HG03025 (cell line): ENCODE data around the gene PHKB.
"Not testable (repeated sequence)": the region's sequence is repeated elsewhere in the genome, so short reads cannot be mapped to it uniquely, and the experiment has no call there.

Source experiments
- ATAC-seq: cut with Tn5 transposase; IDR thresholded peaks from one replicate; pipeline ENCODE4 v1.9.1; 2021; ENCODE audit warnings: mild to moderate bottlenecking, moderate library complexity; ENCODE audit not compliant: unreplicated experiment, low FRiP score

The PHKB gene

DNA sequence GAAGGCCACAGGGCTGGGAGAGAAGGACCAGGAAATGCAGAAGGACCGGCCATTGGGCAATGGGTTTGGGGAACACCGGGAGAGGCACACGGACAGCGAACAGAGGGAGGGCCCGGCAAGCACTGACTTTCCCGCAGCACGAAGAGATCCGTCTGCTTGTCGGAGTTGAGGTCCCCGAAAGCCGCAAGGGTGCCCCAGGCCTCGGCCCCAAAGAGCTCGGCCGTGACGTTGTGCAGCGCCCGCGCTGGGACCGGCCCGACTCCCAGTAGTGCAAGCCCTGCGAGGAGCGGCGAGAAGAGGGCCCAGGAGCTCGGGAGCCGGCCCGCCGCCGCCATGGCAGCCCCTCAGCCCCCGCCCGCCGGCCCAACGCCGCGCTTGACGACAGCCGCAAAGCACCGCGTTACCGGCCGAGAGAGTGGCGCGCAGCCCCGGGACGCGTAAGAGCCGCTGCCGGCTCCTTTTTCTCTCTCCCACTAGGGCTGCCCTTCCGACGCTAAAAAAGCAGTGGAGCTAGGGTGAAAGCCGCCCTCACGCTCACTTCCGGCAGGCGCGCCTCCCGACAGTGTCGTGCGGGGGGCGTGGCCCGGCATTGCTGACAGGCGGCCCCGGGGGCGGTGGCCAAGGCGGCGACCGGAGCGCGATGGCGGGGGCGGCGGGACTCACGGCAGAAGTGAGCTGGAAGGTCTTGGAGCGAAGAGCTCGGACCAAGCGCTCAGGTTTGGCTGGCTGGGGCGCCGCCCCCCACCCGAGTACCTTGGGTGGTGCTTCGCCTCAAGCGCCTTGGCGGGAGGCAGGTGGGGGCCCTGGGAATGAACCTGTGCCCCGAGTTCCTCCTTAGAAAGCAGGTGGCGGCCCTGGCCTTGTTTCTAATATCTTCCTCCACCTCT, at the start of gene PHKB, which contains the start of gene ITFG1:
TSS of gene PHKB (plus strand) at position 621 of the 887 bp plus-strand sequence. CDS start at position 641, 20 bp downstream.
TSS of gene ITFG1 (minus strand) at position 353 of the 887 bp plus-strand sequence. CDS start at position 335, 18 bp downstream.
- ATAC-seq: peak; percentile 73

DNA sequence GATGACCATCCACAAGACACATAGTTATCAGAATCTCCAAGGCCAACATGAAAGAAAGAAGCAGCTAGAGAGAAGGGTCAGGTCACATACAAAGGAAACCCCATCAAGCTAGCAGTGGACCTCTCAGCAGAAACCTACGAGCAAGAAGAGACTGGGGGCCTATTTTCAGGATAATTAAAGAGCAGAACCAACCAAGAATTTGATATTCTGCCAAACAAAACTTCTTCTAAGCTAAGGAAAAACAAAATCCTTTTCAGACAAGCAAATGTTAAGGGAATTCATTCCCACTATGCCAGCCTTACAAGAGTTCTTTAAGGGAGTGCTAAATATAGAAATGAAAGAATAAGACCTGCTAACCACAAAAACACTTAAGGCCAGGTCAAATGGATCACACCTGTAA, 48.1 kb upstream of the PHKB start:
- ATAC-seq: no peak

DNA sequence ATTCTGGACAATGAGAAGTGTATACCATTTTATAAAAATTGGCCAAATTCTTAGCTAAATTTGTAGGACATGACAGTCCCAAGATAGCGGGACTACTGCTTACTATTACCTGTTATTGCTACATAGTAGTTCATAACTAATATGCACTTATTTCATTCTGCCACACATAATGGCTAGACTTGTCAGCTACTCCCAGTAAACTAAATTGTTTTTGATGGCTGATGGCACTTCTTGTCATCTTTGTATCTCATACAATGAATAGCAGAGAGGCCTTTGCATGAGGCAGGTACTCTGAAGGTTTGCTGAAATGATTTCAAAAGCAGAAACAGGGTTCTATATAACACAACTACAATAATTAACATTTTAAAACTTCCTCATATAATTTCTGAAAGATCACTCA, 44.3 kb upstream of the PHKB start:
- no peak for ATAC-seq

DNA sequence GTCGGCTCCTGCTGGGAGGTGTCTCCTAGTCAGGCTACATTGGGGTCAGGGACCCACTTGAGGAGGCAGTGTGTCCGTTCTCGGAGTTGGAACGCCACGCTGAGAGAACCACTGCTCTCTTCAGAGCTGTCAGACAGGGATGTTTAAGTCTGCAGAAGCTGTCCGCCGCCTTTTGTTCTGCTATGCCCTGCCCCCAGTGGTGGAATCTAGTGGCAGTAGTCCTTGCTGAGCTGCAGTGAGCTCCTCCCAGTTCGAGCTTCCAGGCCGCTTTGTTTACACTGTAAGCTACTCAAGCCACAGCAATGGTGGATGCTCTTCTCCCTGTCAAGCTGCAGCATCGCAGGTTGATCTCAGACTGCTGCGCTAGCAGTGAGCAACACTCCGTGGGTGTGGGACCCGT, 36.3 kb upstream of the PHKB start:
- no peak for ATAC-seq

DNA sequence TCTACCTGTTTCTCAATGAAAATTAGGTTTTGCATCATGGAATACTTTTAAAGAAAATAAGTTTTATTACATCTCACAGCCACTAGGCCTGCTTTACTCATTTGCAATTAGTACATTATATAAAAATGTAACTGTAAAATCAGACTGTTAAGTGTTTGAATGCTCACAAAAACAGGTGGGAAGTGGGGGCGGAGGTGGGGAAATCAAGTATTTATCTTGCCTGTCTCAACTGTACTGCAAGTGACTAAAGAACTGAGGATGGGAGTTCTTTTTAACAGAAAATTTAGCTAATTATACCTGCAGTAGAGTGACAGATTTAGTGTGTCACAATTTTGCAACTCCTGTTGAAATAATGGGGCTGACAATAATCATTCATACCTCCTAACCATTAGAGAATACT, 34.3 kb upstream of the PHKB start:
- ATAC-seq: no peak

DNA sequence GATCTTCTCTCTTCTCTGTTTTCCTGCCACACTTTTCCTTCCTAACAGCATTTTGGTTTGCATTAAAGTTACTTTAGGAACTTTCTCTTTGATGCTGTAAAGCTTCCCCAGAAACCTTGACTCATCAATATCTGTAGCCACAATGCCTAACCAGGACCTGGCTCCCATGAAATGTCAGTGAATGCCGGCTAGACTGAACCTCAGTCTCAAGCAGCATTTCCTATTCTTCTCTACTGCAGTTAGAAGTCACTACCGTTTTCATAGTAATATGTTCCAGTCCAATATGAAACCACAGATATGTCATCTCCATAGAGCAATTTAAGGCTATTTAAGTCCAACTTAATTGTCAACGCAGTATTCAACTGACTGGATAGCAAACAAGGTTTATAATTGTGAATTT, 29.2 kb upstream of the PHKB start:
- ATAC-seq: no peak

DNA sequence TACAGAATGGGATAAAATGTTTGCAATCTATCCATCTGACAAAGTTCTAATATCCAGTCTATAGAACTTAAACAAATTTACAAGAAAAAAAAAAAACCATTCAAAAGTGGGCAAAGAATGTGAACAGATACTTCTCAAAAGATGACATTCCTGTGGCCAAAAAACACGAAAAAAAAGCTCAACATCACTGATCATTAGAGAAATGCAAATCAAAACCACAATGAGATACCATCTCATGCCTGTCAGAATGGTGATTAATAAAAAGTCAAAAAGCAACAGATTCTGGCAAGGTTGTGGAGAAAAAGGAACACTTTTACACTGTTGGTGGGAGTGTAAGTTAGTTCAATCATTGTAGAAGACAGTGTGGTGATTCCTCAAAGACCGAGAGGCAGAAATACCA, 26.9 kb upstream of the PHKB start:
- not testable (repeated sequence) for ATAC-seq

DNA sequence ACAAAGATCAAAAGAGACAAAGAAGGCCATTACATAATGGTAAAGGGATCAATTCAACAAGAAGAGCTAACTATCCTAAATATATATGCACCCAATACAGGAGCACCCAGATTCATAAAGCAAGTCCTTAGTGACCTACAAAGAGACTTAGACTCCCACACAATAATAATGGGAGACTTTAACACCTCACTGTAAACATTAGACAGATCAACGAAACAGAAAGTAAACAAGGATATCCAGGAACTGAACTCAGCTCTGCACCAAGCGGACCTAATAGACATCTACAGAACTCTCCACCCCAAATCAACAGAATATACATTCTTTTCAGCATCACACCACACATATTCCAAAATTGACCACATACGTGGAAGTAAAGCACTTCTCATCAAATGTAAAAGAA, 21.1 kb upstream of the PHKB start:
- ATAC-seq: not testable (repeated sequence)

DNA sequence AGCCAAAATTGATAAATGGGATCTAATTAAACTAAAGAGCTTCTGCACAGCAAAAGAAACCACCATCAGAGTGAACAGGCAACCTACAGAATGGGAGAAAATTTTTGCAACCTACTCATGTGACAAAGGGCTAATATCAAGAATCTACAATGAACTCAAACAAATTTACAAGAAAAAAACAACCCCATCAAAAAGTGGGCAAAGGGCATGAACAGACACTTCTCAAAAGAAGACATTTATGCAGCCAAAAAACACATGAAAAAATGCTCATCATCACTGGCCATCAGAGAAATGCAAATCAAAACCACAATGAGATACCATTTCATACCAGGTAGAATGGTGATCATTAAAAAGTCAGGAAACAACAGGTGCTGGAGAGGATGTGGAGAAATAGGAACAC, 18.2 kb upstream of the PHKB start:
- not testable (repeated sequence) for ATAC-seq

DNA sequence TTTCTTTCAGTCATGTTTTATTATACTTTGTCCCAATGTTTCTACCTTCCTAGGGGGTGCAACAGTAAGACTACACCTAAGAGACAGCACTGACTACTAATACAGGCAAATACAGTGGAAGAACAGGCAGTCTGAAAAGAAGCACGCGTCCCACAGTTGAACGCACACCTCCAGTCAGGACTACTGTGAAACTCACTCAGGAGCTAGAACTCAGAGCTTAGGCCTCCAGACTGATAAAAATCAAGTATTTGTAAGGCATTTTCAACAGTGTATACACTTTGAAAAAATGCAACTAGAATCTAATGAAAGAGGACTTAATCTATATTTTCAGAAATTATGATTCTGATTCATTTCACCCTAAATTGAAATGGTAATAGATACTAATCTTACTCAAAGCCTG, 14.7 kb upstream of the PHKB start:
- no peak for ATAC-seq

DNA sequence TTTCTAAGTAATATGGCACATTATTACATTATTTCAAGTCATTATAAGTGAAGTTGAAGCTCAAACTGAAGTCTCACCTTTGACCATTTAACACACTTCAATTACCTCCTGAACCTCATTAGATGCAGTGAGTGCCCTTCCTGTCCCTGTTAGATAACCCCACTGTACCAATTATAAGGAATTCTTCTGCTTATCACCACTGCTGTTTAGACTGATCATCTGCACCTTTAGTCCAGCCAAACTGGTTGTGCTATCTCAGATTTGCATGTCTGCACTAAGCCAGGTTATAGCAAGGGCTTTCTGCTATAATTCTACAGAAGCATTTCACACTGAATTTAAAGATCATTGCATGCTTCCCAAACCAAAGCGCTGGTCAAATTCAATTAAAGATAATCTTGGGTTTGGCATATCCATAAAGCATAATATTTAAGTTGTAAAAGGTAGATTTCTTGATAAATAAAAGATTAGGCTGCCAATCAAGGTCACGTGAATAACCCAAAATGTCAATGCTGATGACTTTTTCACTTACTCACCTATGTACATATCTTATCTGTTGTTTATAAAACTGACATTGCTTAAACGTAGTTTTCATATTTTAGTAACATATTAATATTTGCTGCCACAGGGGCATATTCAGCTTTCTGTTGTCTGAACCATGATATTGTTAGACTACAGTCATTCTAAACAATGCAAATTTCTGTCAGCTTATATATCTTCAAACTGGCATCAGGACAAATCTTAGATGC, 12.1 kb upstream of the PHKB start:
- no peak for ATAC-seq

DNA sequence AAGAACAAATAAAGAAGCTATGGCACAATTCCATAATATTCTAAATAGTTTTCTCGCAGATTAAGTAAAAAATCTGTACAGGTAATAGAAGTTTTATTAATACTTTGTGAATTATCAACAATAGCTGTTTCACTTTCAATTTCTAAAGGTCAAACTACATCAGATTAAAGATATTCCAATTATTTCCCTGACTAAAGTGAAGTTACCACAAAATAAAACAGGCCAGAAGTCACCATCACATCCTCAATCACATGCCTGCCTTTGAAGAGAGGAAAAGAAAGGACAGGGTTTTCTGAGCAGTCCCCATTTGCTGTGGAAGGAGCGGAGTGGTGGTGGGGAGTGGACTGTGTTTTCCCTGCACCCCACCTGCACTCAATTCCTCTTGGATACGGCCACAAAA, 11.3 kb upstream of the PHKB start:
- no peak for ATAC-seq

DNA sequence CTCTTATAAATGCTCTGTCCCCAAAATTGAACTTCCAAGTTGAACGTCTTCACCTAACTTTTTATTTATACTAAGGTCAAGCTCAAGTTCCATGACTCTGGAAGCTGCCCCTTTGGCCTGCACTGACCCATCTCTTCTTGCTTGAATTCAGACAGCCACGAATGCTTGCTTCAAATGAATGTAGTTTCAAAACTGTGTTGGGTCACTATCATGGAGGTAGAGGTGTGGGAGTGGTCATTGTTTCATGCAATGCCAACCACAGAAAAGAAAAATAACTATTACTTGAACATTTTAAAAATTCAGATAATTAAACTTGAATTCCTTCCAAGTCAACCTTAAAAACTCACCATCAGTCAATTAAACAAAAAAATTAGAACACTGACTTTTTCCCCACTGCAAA, 2.8 kb upstream of the PHKB start:
- ATAC-seq: no peak

DNA sequence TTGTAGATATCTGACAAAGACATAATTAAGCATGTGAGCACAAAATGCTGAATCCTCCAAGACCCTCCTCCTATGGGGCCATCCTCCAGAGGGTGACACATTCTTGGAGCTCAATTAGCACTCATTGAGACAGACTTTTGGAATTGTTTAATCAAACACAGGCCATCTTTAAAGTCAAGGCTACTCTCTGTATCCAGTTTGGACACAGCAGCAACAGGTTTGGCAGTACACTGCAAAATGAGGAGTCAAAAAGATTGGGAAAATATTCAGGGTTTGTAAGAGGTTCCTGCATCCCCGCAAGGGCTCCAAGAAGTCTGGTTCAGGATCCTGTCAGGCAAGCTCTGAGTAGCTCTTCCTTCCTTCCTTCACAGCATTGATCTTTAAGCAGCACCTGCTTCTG, 1.5 kb upstream of the PHKB start:
- ATAC-seq: no peak

DNA sequence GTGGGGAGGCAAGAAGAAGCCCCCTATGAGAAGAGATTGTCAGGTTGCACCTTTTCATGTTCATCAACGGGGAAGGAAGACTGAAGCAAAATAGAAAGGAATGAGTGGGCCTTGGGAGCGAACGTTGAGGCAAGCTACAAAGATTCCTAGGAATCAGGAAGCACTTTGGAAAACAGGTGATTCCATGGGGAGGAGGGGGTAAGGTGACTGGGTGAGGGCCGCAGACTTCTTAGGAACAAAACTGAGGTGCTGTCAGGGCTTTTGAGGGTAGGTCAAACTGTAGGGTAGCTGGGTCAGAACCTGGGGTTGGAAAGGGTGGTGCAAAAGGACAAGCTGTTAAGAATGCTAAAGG, 796 bp upstream of the PHKB start:
- no peak for ATAC-seq

DNA sequence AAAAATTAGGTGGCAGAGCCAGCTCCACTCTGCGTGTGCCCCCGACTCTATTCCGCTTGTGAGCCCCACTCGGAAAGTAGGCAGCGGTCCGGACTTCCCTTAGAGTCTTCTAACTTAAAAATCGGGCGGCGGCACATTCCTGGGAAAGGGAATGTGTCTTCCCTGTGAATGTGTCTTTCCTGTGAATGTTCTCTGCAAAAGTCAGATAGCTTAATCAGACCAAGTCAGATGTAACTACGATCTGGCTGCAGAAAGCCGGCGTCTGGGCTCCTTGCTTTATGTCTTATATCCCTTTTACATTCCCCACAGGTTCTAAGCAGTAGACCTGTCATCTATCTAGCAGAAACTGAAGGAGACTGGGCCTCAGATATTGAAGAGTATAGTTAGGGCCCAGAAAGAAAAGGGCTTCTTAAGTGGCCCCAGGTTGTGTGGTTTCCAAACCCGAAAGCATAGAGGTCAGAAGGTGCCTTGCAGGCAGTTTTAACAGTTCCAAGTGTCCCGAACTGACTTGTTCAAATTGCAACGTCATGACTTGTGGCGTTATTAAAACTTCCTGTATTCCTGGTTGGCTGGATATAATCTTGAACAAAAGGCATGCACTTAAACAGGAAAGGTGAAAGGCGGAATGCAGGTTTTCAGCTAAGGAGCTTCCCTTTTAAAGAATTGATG, 601 bp downstream of the PHKB start:
- peak; percentile 19 for ATAC-seq

DNA sequence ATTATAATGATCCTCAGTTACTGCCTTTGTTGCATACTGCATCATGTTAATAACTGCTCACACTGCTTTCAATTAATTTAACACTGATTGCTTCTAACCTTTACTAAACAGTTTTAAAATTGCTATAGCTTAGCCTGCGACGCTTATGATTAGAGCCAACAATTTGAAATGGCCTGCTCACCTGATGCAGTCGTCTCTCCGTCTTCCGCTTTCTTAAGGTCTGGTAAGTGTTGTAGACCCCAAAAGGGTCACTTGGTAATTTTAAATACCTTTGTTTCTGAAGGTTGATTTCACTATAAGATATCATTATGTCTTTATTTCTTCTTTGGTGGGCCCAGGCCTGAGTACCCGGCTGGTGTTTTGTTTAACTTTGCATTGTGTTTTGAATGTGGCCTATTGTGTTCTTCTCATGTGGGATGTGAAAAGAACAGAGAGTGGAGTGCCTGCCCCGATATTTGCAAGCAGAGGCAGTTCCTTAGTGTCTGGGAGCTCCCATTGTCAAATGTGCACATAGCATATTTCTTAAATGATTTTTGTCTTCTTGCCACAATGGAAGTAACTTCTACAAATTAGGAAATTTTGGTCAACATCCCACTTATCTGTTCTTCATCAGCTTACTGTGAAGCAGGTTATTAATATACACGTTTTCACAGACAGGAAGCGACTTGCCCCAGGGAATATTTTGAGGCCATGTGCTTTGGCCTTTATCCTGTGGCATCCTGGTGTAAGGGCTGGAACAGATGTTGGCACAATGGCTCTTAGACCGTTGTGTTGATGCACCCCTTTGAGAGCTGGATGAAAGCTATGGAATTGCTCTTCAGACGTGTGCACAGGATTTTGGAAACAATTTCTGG, 2.9 kb downstream of the PHKB start:
- no peak for ATAC-seq

DNA sequence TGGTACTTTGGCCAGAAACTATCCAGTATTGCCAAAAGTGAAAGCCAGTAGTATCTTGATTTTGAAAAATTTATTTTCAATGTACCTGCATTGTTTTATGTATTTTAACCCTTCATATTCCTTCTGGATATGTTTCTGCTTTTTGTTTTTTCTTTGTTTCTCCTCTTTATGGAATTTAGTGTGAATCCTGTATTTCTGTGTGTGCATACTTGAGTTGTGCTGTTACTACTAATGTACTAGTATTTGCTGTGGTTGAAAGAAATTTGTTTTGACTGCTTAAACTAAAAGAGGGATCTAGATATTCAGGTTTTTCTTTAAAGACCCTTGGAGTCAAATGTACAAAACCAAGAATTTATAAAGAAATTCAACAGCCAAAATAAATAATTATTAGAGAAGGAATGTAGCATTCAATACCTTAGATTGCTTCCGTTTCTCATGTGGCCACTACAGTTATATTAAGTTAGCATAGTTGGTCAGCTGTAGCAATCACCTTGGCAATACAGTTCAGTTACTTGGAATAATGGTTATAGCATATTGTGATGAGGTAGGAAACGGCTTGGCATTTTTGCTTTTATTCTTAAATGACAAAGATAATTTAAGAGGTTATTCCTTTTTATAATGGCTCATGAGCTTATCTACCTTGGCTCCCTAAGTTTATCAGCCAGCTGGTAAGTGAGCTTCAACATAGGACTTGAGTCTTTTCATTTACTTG, 4.9 kb downstream of the PHKB start:
- no peak for ATAC-seq

DNA sequence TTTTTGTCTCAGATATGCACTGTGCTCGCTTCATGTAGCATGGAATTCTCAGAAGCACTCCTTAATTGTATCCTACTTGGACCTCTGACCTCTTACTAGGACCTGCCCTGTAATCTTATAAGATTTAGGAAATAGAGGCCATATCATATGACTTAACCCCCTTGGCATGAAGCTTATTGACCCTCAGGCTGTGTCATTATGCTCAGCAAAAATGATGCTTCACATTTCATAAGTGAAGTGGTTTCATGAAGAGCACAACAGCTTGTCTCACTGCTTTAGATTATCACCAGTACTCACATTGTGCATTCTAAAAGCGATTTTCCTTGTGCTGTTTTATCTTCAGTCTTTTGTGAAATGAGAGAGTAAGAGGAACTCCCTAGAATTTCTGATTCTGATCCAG, 6.4 kb downstream of the PHKB start:
- no peak for ATAC-seq
